Sigmoid colon (tissue), 3 donors: Measurements from ENCODE around the gene THAP11.

Experiments
- POLR2A ChIP-seq, 2 donors: fragments of 450-650 bp; IDR thresholded peaks; one replicate each; pipeline ENCODE4 v1.6.1; 2016; ENCODE audit warnings: antibody characterized with exemption in 2 of 2, mild to moderate bottlenecking in 2 of 2, moderate library complexity in 2 of 2
- TF ChIP-seq, protein P1 (sequence below), 4 experiments: fragments of 450-650 bp in 3 of 4; fragments of 200-600 bp in 1 of 4; IDR thresholded peaks; one replicate each; pipeline ENCODE4 v1.5.1; 2016 to 2019; ENCODE audit warnings: antibody characterized with exemption in 4 of 4, mild to moderate bottlenecking in 3 of 4, moderate library complexity in 2 of 4

GRCh38 chr16:67883146-67883871, 41.2 kb downstream of the THAP11 start:
- TF ChIP-seq POLR2A (IDR thresholded peaks at IDR 0.05): no peak
- TF ChIP-seq, protein P1, sequence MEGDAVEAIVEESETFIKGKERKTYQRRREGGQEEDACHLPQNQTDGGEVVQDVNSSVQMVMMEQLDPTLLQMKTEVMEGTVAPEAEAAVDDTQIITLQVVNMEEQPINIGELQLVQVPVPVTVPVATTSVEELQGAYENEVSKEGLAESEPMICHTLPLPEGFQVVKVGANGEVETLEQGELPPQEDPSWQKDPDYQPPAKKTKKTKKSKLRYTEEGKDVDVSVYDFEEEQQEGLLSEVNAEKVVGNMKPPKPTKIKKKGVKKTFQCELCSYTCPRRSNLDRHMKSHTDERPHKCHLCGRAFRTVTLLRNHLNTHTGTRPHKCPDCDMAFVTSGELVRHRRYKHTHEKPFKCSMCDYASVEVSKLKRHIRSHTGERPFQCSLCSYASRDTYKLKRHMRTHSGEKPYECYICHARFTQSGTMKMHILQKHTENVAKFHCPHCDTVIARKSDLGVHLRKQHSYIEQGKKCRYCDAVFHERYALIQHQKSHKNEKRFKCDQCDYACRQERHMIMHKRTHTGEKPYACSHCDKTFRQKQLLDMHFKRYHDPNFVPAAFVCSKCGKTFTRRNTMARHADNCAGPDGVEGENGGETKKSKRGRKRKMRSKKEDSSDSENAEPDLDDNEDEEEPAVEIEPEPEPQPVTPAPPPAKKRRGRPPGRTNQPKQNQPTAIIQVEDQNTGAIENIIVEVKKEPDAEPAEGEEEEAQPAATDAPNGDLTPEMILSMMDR (IDR thresholded peaks at IDR 0.05): no peak
